ENCODE results near the gene ADCY9.
A peak's percentile ranks its signal among the peaks of the same experiment; 100 is the strongest.

ADCY9 gene

DNA sequence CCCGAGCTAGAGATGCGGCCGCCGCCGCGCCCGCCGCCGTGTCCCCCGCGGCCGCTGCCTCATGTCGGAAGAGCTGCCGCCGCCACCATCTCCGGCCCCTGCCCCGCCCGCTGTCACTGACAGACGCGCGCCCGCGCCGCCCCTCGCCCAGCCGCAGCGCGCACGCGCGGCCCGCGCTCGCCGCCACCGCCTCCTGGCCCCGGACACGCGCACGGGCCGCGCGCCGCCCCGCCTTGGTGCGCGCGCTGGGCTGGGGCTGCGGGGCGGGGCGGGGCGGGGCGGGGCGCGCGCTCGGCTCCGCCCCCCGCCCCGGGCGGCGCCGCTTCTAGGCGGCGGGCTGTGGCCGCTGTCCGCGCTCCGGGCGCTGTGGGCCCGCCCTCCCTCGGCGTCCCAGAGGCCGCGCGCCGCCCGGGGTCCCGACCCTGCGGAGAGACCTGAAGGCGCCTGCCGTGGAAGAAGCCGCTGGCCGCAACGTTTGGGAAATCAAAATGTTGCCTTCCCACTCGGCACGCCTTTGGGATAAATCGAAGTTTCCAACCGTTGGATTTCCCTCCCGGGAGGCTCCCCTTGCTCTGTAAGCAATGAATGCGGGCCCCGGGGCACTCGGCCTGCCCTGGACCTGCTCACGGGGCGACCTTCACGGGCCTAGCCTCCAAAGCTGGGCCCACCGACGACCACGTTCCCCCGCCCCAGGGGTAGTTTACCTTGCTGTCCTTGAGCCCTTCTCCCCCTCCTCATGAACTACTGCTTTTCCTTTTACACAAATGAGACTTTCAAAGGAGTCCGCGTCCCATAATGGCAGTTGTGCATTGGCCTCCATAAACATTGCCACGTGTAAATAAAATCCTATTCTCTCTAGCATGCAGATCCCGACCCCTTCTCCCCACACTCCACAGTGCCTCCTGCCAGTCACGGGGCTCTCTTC, at the start of gene ADCY9 (continued):
- no peak for TF ChIP-seq ZNF843 (tag by site-specific recombination; IDR thresholded peaks at IDR 0.05)
- no peak; the same call in 1 of the 2 replicates for TF ChIP-seq ZNF76 (tag by site-specific recombination; IDR thresholded peaks at IDR 0.05; ENCODE audit: borderline replicate concordance, low read depth)
- TF ChIP-seq ZNF600 (tag by site-specific recombination; IDR thresholded peaks at IDR 0.05), result peak; percentile 34; the same call in 1 of the 2 replicates
- TF ChIP-seq, protein P1, sequence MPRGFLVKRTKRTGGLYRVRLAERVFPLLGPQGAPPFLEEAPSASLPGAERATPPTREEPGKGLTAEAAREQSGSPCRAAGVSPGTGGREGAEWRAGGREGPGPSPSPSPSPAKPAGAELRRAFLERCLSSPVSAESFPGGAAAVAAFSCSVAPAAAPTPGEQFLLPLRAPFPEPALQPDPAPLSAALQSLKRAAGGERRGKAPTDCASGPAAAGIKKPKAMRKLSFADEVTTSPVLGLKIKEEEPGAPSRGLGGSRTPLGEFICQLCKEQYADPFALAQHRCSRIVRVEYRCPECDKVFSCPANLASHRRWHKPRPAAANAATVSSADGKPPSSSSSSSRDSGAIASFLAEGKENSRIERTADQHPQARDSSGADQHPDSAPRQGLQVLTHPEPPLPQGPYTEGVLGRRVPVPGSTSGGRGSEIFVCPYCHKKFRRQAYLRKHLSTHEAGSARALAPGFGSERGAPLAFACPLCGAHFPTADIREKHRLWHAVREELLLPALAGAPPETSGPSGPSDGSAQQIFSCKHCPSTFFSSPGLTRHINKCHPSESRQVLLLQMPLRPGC (tag by site-specific recombination; IDR thresholded peaks at IDR 0.05), result no peak
- no peak for TF ChIP-seq ZFP3 (tag by site-specific recombination; IDR thresholded peaks at IDR 0.05; ENCODE audit: low read depth)
- TF ChIP-seq, protein P2, sequence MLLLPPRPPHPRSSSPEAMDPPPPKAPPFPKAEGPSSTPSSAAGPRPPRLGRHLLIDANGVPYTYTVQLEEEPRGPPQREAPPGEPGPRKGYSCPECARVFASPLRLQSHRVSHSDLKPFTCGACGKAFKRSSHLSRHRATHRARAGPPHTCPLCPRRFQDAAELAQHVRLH (tag by site-specific recombination; IDR thresholded peaks at IDR 0.05), result no peak
- no peak for TF ChIP-seq ZNF664 (tag by site-specific recombination; IDR thresholded peaks at IDR 0.05)
- TF ChIP-seq ZEB2 (tag by site-specific recombination; IDR thresholded peaks at IDR 0.05), result no peak
- TF ChIP-seq BCL11B (tag by site-specific recombination; IDR thresholded peaks at IDR 0.05; ENCODE audit: low read depth), result no peak
- peak; percentile 30; the same call in 1 of the 2 replicates for TF ChIP-seq KLF1 (tag by site-specific recombination; IDR thresholded peaks at IDR 0.05)
- TF ChIP-seq, protein P3, sequence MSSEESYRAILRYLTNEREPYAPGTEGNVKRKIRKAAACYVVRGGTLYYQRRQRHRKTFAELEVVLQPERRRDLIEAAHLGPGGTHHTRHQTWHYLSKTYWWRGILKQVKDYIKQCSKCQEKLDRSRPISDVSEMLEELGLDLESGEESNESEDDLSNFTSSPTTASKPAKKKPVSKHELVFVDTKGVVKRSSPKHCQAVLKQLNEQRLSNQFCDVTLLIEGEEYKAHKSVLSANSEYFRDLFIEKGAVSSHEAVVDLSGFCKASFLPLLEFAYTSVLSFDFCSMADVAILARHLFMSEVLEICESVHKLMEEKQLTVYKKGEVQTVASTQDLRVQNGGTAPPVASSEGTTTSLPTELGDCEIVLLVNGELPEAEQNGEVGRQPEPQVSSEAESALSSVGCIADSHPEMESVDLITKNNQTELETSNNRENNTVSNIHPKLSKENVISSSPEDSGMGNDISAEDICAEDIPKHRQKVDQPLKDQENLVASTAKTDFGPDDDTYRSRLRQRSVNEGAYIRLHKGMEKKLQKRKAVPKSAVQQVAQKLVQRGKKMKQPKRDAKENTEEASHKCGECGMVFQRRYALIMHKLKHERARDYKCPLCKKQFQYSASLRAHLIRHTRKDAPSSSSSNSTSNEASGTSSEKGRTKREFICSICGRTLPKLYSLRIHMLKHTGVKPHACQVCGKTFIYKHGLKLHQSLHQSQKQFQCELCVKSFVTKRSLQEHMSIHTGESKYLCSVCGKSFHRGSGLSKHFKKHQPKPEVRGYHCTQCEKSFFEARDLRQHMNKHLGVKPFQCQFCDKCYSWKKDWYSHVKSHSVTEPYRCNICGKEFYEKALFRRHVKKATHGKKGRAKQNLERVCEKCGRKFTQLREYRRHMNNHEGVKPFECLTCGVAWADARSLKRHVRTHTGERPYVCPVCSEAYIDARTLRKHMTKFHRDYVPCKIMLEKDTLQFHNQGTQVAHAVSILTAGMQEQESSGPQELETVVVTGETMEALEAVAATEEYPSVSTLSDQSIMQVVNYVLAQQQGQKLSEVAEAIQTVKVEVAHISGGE (tag by site-specific recombination; conservative IDR thresholded peaks at IDR 0.05; ENCODE audit: low read depth), result 0 out of 2 replicates have a peak, but pooled peaks have one; percentile 12
- TF ChIP-seq ZNF354C (tag by site-specific recombination; IDR thresholded peaks at IDR 0.05; ENCODE audit: borderline replicate concordance, low read depth), result no peak
- TF ChIP-seq ZBTB7A (tag by site-specific recombination; IDR thresholded peaks at IDR 0.05; ENCODE audit: low read depth), result 0 out of 2 replicates have a peak, but pooled peaks have one; percentile 21
- TF ChIP-seq ZNF366 (tag by site-specific recombination; conservative IDR thresholded peaks at IDR 0.05), result no peak
- no peak for TF ChIP-seq SALL2 (tag by site-specific recombination; IDR thresholded peaks at IDR 0.05; ENCODE audit: borderline replicate concordance)
- TF ChIP-seq KLF7 (tag by site-specific recombination; IDR thresholded peaks at IDR 0.05; ENCODE audit: borderline replicate concordance), result no peak
- TF ChIP-seq FEZF1 (tag by site-specific recombination; IDR thresholded peaks at IDR 0.05), result no peak
- TF ChIP-seq, protein P4, sequence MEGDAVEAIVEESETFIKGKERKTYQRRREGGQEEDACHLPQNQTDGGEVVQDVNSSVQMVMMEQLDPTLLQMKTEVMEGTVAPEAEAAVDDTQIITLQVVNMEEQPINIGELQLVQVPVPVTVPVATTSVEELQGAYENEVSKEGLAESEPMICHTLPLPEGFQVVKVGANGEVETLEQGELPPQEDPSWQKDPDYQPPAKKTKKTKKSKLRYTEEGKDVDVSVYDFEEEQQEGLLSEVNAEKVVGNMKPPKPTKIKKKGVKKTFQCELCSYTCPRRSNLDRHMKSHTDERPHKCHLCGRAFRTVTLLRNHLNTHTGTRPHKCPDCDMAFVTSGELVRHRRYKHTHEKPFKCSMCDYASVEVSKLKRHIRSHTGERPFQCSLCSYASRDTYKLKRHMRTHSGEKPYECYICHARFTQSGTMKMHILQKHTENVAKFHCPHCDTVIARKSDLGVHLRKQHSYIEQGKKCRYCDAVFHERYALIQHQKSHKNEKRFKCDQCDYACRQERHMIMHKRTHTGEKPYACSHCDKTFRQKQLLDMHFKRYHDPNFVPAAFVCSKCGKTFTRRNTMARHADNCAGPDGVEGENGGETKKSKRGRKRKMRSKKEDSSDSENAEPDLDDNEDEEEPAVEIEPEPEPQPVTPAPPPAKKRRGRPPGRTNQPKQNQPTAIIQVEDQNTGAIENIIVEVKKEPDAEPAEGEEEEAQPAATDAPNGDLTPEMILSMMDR (tag by site-specific recombination; IDR thresholded peaks at IDR 0.05), result 0 out of 2 replicates have a peak, but pooled peaks have one; percentile 9
- no peak for TF ChIP-seq ZNF791 (tag by site-specific recombination; IDR thresholded peaks at IDR 0.05)
- no peak for TF ChIP-seq ZNF16 (tag by site-specific recombination; IDR thresholded peaks at IDR 0.05; ENCODE audit: low read depth)
- no peak for TF ChIP-seq ZNF146 (tag by site-specific recombination; IDR thresholded peaks at IDR 0.05)
- TF ChIP-seq, protein P5, sequence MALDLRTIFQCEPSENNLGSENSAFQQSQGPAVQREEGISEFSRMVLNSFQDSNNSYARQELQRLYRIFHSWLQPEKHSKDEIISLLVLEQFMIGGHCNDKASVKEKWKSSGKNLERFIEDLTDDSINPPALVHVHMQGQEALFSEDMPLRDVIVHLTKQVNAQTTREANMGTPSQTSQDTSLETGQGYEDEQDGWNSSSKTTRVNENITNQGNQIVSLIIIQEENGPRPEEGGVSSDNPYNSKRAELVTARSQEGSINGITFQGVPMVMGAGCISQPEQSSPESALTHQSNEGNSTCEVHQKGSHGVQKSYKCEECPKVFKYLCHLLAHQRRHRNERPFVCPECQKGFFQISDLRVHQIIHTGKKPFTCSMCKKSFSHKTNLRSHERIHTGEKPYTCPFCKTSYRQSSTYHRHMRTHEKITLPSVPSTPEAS (tag by site-specific recombination; IDR thresholded peaks at IDR 0.05), result no peak
- TF ChIP-seq, protein P6, sequence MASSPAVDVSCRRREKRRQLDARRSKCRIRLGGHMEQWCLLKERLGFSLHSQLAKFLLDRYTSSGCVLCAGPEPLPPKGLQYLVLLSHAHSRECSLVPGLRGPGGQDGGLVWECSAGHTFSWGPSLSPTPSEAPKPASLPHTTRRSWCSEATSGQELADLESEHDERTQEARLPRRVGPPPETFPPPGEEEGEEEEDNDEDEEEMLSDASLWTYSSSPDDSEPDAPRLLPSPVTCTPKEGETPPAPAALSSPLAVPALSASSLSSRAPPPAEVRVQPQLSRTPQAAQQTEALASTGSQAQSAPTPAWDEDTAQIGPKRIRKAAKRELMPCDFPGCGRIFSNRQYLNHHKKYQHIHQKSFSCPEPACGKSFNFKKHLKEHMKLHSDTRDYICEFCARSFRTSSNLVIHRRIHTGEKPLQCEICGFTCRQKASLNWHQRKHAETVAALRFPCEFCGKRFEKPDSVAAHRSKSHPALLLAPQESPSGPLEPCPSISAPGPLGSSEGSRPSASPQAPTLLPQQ (tag by site-specific recombination; IDR thresholded peaks at IDR 0.05), result peak; percentile 92
- TF ChIP-seq, protein P7, sequence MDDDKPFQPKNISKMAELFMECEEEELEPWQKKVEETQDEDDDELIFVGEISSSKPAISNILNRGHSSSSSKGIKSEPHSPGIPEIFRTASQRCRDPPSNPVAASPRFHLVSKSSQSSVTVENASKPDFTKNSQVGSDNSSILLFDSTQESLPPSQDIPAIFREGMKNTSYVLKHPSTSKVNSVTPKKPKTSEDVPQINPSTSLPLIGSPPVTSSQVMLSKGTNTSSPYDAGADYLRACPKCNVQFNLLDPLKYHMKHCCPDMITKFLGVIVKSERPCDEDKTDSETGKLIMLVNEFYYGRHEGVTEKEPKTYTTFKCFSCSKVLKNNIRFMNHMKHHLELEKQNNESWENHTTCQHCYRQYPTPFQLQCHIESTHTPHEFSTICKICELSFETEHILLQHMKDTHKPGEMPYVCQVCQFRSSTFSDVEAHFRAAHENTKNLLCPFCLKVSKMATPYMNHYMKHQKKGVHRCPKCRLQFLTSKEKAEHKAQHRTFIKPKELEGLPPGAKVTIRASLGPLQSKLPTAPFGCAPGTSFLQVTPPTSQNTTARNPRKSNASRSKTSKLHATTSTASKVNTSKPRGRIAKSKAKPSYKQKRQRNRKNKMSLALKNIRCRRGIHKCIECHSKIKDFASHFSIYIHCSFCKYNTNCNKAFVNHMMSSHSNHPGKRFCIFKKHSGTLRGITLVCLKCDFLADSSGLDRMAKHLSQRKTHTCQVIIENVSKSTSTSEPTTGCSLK (tag by site-specific recombination; IDR thresholded peaks at IDR 0.05), result no peak
